ENCODE data around the gene DHX15.

DNA sequence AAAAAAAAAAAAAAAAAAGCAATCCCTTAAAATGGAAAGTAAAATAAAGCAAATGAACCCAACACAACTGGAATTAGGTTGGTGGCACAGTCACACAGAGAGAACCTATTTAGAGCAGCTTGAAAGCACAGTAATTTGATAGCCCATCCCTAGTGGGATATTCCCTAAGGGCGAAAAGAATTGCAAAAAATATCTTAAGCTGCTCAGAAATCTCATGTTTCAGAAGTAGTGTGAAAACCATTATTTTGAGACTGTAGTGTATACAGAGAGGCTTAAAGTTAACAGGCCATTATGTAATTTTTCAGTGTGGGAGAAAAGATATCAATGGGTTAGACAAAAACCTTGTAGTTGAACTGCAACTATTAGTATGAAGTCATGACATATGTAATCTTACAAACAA lies 40.0 kb upstream of the DHX15 start:
- TF ChIP-seq, protein P1, sequence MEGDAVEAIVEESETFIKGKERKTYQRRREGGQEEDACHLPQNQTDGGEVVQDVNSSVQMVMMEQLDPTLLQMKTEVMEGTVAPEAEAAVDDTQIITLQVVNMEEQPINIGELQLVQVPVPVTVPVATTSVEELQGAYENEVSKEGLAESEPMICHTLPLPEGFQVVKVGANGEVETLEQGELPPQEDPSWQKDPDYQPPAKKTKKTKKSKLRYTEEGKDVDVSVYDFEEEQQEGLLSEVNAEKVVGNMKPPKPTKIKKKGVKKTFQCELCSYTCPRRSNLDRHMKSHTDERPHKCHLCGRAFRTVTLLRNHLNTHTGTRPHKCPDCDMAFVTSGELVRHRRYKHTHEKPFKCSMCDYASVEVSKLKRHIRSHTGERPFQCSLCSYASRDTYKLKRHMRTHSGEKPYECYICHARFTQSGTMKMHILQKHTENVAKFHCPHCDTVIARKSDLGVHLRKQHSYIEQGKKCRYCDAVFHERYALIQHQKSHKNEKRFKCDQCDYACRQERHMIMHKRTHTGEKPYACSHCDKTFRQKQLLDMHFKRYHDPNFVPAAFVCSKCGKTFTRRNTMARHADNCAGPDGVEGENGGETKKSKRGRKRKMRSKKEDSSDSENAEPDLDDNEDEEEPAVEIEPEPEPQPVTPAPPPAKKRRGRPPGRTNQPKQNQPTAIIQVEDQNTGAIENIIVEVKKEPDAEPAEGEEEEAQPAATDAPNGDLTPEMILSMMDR (IDR thresholded peaks at IDR 0.05) = no peak
- no peak for TF ChIP-seq POLR2A (IDR thresholded peaks at IDR 0.05)

Data from testis (tissue), 2 donors.